Thyroid gland (tissue), 4 donors: ENCODE results near the gene RNF215.

ENCODE experiments used
- CTCF ChIP-seq, 6 experiments: fragments of 200-600 bp in 3 of 6; fragments of 450-650 bp in 3 of 6; sonication (generic) in 3 of 6; IDR thresholded peaks; one replicate each; pipeline ENCODE4 v1.5.1; 2016 to 2019; ENCODE audit warnings: antibody characterized with exemption in 6 of 6, mild to moderate bottlenecking in 2 of 6, inconsistent platforms in 1 of 6, moderate library complexity in 1 of 6
- POLR2A ChIP-seq, 2 donors: fragments of 450-650 bp; IDR thresholded peaks; one replicate each; pipeline ENCODE4 v1.6.1; 2017; ENCODE audit warnings: antibody characterized with exemption in 2 of 2, mild to moderate bottlenecking in 2 of 2, moderate library complexity in 1 of 2

- peak in 1 of 6 experiments; percentile 16 for TF ChIP-seq CTCF (IDR thresholded peaks at IDR 0.05)
- TF ChIP-seq POLR2A (IDR thresholded peaks at IDR 0.05): peak in 1 of 2 donors; percentile 93
Measured at GRCh38 chr22:30356449-30357235, 30.6 kb downstream of the RNF215 start, which contains the start of the genes CCDC157 and SF3A1.
